ENCODE measurements around the gene GFOD1. TPM values are rescaled to one million over a fixed set of nuclear protein-coding genes. Genes with fewer than 3 reads are reported as not detected.

GFOD1 gene
- total and polyA plus RNA-seq, 10 donors: 3.4 to 54.0 (median 32.5) TPM

DNA sequence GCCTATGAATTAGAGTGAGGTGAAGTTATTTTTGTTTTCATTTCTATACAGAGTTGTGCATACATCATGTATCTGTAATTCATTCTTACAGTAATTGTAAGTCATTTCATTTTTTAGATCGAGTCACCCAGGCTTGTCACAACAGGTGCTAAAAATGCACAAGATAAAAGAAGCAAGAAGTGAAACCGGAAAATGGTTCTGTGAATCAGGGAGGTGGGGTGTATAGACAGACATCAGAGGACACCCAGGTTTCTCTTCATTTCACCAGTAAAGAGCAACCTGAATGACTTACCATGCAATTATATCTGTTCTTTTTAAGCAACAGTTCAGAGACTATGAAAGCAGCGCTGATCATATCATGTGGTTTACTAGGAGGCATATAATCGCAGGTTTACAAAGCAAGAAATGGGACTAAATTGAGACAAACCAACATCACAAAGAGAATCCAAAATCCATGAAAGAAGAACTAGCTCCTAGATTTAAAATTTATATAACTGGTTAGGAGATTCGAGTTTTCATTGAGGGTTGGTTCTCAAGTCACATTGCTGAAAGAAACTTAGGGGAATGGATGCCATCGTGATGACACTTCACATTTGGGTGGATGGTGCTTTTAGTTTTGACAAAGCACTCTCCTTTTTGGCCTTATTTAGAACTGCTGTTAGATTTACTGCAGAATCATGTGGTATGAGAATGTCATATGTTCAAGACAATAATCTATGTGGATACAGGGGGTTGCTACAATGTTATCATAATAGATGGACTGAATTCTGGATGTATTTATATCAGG, 131.2 kb downstream of the GFOD1 start:
- 47 to 69% (median 64%) methylated on average over 6 of the region's 6 CpGs for whole genome bisulfite sequencing, 5 donors
- Histone ChIP-seq H3K27ac (peak overlapping the region; percentile 73 to 86 (median 81)), H3K4me3 (peak overlapping the region in 3 of 8 donors; percentile 11 to 53 (median 11)), H3K9me3 (no peaks in the 10 kb centered on the region), H3K27me3 (replicated peaks in 1 of 7) (no peaks in the 10 kb centered on the region), H3K36me3 (peaks cover 0 to 6% (median 0%) of the 10 kb centered on the region in 6 donors), H3K4me1 (peaks cover 38 to 87% (median 64%) of the 10 kb centered on the region in 6 donors)
- TF ChIP-seq POLR2AphosphoS5 (IDR thresholded peaks at IDR 0.05): peak in 1 of 3 donors; percentile 35
- TF ChIP-seq POLR2A (IDR thresholded peaks at IDR 0.05): no peak
- no peak for DNase-seq
- intact Hi-C loops (cut with DNase I; ENCODE audit: low total_unique reads): no loop called here

DNA sequence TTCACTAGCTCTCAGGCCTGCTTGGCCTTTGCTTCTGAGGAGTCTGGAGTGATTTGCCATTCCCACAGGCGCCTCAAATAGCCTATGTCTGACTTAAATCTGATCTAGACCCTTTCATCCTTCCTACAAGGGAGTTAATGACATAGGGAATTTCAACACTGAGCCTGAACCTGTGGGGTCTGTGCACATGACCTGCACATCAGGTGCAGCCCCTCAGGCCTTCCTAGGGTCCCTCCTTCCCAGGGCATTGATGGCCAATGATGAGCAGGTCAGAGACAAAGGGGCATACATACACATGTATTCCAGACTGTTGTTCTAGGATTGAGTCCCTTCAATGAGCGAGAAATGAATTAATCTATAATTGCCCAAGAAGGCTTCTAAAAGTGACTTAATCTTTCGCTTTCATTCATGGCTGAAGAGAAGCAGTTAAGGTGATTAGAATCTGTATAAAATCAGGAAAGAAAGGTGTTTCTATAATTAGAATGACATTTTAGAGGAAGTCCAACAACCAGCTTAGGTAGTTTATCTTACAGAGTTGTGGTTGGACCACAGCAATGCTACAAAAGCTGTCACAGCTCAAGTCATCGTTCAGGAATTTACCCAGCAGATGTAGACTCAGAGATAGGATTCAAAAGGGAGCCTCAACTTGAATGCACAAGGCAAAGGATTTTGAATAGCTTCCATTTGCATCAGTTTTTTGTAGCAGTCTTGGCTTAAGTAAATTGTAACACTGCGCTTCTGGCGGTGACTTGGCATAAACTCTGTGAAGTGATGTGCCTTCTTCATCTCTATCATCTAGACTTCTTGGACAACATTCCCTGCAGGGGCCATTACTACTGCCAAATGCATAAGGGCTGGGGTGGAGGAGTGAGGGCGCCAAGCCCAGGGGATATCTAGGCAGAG, 132.1 kb downstream of the GFOD1 start:
- Histone ChIP-seq H3K4me3 (peak overlapping the region in 3 of 8 donors; percentile 11 to 53 (median 11)), H3K4me1 (peaks cover 34 to 78% (median 55%) of the 10 kb centered on the region in 6 donors), H3K27ac (peak overlapping the region; percentile 73 to 86 (median 81)), H3K36me3 (peaks cover 0 to 6% (median 0%) of the 10 kb centered on the region in 6 donors), H3K9me3 (no peaks in the 10 kb centered on the region), H3K27me3 (replicated peaks in 1 of 7) (no peaks in the 10 kb centered on the region)
- TF ChIP-seq POLR2A (IDR thresholded peaks at IDR 0.05) (no peak), POLR2AphosphoS5 (IDR thresholded peaks at IDR 0.05) (no peak)
- TF ChIP-seq, protein P1, sequence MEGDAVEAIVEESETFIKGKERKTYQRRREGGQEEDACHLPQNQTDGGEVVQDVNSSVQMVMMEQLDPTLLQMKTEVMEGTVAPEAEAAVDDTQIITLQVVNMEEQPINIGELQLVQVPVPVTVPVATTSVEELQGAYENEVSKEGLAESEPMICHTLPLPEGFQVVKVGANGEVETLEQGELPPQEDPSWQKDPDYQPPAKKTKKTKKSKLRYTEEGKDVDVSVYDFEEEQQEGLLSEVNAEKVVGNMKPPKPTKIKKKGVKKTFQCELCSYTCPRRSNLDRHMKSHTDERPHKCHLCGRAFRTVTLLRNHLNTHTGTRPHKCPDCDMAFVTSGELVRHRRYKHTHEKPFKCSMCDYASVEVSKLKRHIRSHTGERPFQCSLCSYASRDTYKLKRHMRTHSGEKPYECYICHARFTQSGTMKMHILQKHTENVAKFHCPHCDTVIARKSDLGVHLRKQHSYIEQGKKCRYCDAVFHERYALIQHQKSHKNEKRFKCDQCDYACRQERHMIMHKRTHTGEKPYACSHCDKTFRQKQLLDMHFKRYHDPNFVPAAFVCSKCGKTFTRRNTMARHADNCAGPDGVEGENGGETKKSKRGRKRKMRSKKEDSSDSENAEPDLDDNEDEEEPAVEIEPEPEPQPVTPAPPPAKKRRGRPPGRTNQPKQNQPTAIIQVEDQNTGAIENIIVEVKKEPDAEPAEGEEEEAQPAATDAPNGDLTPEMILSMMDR (IDR thresholded peaks at IDR 0.05 in 8 of 11, conservative IDR thresholded peaks at IDR 0.05 in 3 of 11): no peak
- intact Hi-C loops (cut with DNase I; ENCODE audit: low total_unique reads): no loop called here
- DNase-seq: no peak
- WGBS, 5 donors: 54 to 62% (median 56%) methylated on average over 7 of the region's 7 CpGs

DNA sequence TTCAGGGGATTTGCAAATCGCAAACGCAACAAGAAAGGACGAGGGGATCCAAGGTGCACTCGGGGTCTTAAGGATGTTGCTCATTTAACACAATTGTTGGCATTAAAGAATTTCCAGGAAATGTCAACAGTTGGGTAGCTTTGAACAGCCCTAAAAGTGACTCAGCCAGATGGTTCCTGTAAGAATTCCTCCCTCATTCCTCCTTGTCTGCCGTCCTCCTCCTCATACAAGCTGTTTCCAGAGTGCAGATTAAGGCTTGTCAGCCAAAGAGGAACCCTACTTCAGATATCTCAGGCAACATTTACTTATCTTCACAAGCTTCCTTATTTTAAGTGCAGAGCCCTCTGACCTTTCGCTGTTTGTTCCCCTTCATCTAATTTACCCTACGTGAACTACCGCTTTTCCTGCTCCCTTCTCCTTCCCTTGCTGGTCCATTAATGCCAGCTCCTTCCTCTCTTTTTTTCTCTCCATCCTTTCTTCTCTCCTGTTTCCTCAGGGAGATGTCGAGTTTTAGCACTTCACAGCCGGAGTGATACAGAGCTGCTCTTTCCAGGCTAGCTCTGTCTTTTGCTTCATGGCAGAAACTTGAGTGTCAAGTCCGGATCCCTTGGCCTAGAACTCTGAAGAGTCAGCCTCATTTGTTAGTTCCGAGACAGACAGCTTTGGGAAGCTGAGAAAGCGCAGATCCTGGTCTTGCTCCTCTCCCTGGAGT, 132.9 kb downstream of the GFOD1 start:
- Histone ChIP-seq H3K4me3 (peak overlapping the region in 1 of 8 donors; percentile 53), H3K27me3 (replicated peaks in 1 of 7) (no peaks in the 10 kb centered on the region), H3K4me1 (peaks cover 34 to 70% (median 51%) of the 10 kb centered on the region in 6 donors), H3K36me3 (peaks cover 0 to 6% (median 0%) of the 10 kb centered on the region in 6 donors), H3K9me3 (no peaks in the 10 kb centered on the region), H3K27ac (peak overlapping the region; percentile 73 to 86 (median 81))
- DNase-seq: no peak
- intact Hi-C loops (cut with DNase I; ENCODE audit: low total_unique reads): no loop called here
- TF ChIP-seq POLR2A (IDR thresholded peaks at IDR 0.05) (no peak), POLR2AphosphoS5 (IDR thresholded peaks at IDR 0.05) (peak in 1 of 3 donors; percentile 22)
- 42 to 59% (median 46%) methylated on average over 13 of the region's 13 CpGs for WGBS, 5 donors

DNA sequence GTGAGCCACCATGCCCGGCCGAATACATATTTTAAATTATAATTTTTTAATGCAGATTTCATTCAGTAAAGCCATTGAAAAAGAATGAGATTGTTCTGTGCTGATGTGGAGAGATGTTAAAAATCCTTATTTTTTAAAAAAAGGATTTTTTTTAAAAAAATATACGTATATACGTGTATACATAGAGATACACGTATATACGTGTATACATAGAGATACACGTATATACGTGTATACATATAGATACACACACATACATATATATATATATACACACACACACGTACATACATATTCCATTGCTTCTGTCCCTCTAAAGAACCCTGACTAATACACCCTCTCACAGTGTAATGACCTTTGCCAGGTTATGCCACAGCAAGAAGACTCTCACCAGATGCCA, 135.2 kb downstream of the GFOD1 start:
- no peaks in the 10 kb centered on the region for H3K9me3 ChIP-seq
- no peak for TF ChIP-seq POLR2AphosphoS5 (IDR thresholded peaks at IDR 0.05)
- TF ChIP-seq, protein P1 (IDR thresholded peaks at IDR 0.05 in 8 of 11, conservative IDR thresholded peaks at IDR 0.05 in 3 of 11): no peak
- TF ChIP-seq POLR2A (IDR thresholded peaks at IDR 0.05): no peak
- no peaks in the 10 kb centered on the region for H3K27me3 ChIP-seq (replicated peaks in 1 of 7)
- DNase-seq: no peak
- H3K4me1 ChIP-seq: peaks cover 29 to 47% (median 39%) of the 10 kb centered on the region in 6 donors
- 95 to 99% (median 95%) methylated on average over 9 of the region's 9 CpGs for WGBS, 5 donors
- H3K27ac ChIP-seq: no peak overlapping the region
- H3K4me3 ChIP-seq: no peak overlapping the region
- H3K36me3 ChIP-seq: no peaks in the 10 kb centered on the region
- intact Hi-C loops (cut with DNase I; ENCODE audit: low total_unique reads): no loop called here
